Gastrocnemius medialis (tissue), 4 donors: ENCODE measurements around the gene MMP24OS.
"Not testable (repeated sequence)": the region's sequence is repeated elsewhere in the genome, so short reads cannot be mapped to it uniquely, and the experiment has no call there.

ENCODE experiments used
- POLR2A ChIP-seq, 2 donors: fragments of 450-650 bp; IDR thresholded peaks; one replicate each; pipeline ENCODE4 v1.6.1; 2017; ENCODE audit warnings: antibody characterized with exemption in 2 of 2, mild to moderate bottlenecking in 2 of 2, moderate library complexity in 2 of 2
- TF ChIP-seq, protein P1 (sequence below), 5 experiments: fragments of 450-650 bp in 3 of 5; fragments of 200-600 bp in 2 of 5; sonication (generic) in 2 of 5; IDR thresholded peaks in 4 of 5; conservative IDR thresholded peaks in 1 of 5; 1 replicate in 4 of 5; 2 replicates in 1 of 5; pipeline ENCODE4 v1.5.1; 2016 to 2019; ENCODE audit warnings: antibody characterized with exemption in 5 of 5, mild to moderate bottlenecking in 3 of 5, moderate library complexity in 3 of 5

DNA sequence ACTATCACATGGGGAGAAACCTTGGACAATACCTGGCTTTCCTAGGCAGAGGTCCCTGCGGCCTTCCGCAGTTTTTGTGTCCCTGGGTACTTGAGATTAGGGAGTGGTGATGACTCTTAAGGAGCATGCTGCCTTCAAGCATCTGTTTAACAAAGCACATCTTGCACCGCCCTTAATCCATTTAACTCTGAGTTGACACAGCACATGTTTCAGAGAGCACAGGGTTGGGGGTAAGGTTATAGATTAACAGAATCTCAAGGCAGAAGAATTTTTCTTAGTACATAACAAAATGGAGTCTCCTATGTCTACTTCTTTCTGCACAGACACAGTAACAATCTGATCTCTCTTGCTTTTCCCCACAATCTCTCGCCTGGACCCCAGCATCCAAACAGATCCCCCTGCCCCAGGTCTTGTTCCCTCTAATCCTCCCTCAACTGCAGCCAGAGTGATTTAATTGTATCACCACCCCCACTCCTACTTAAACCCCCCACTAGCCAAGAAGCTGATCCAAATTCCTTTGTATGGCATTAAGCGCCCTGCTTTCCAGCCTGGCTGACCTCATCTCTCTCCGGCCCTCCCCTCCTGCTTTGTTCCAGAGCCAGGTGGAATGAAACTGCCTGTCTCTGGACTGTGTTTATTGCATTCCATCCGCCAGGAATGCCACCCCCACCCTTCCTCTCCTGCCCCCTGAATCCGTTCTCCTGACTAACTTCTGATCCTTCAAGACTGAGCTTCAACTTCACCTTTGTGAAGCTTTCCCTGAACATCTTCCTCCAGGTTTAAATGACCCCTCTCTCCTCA is 15.0 kb downstream of the MMP24OS start:
- not testable (repeated sequence) for TF ChIP-seq POLR2A (IDR thresholded peaks at IDR 0.05)
- TF ChIP-seq, protein P1, sequence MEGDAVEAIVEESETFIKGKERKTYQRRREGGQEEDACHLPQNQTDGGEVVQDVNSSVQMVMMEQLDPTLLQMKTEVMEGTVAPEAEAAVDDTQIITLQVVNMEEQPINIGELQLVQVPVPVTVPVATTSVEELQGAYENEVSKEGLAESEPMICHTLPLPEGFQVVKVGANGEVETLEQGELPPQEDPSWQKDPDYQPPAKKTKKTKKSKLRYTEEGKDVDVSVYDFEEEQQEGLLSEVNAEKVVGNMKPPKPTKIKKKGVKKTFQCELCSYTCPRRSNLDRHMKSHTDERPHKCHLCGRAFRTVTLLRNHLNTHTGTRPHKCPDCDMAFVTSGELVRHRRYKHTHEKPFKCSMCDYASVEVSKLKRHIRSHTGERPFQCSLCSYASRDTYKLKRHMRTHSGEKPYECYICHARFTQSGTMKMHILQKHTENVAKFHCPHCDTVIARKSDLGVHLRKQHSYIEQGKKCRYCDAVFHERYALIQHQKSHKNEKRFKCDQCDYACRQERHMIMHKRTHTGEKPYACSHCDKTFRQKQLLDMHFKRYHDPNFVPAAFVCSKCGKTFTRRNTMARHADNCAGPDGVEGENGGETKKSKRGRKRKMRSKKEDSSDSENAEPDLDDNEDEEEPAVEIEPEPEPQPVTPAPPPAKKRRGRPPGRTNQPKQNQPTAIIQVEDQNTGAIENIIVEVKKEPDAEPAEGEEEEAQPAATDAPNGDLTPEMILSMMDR (IDR thresholded peaks at IDR 0.05 in 4 of 5, conservative IDR thresholded peaks at IDR 0.05 in 1 of 5), result not testable (repeated sequence)
